GM10248 (cell line): ENCODE data around the gene TTC23.

Experiments
- CTCF ChIA-PET: fragments of 300-600 bp; sonication (Branson Sonifier 250); formaldehyde crosslinking; extraction: SDS; loops from one replicate; lab custom pipeline; 2021; ENCODE audit warnings: antibody characterized with exemption; lab: Yijun Ruan, JAX
- POLR2A ChIA-PET: fragments of 350-650 bp; sonication (Branson Sonifier 250); formaldehyde crosslinking; extraction: SDS; loops from one replicate; lab custom pipeline; 2020; ENCODE audit warnings: antibody characterized with exemption; lab: Yijun Ruan, JAX
- DNase-seq: peaks from one replicate; pipeline ENCODE4 v3.0.0; 2012; ENCODE audit errors: extremely low spot score
- CTCF ChIP-seq: IDR thresholded peaks from 2 replicates; pipeline ENCODE4 v1.5.1; 2012; ENCODE audit warnings: mild to moderate bottlenecking, low read depth; ENCODE audit errors: extremely low read depth, missing control alignments, control extremely low read depth

The TTC23 gene

GRCh38 chr15:99155961-99156443 is 93.4 kb downstream of the TTC23 start:
- DNase-seq, result no peak
- no peak for TF ChIP-seq CTCF
- ChIA-PET CTCF (interaction anchor here (1.6 kb wide), 1 partner anchor 80 kb away, joined by 4 read pairs; no protein-coding TSS in a partner anchor), POLR2A (no interaction called here)

DNA sequence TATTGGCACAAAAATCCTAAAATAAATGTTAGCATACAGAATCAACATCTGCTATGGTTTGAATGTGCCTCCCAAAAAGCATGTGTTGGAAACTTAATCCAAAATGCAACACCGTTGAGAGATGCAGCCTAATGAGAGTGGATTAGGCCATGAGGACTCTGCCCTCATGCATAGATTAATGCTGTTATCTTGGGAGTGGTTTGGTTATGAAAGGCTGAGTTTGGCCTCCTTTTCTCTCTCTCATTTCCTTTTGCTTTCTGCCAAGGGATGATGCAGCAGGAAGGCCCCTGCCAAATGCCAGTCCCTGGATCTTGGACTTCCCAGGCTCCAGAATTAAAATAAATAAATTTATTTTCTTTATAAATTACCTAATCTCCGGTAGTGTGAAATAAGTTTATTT is 95.1 kb downstream of the TTC23 start:
- DNase-seq, result no peak
- TF ChIP-seq CTCF, result no peak
- CTCF ChIA-PET, result no interaction called here

GRCh38 chr15:99153026-99153535 is 96.3 kb downstream of the TTC23 start:
- ChIA-PET POLR2A (no interaction called here), CTCF (interaction anchor here (1.4 kb wide), 1 partner anchor 48 kb away, joined by 3 read pairs; the partner anchor contains the start of gene SYNM)
- no peak for TF ChIP-seq CTCF
- no peak for DNase-seq

More for the DNA sequence above, 95.1 kb downstream of the TTC23 start:
- POLR2A ChIA-PET, result no interaction called here

DNA sequence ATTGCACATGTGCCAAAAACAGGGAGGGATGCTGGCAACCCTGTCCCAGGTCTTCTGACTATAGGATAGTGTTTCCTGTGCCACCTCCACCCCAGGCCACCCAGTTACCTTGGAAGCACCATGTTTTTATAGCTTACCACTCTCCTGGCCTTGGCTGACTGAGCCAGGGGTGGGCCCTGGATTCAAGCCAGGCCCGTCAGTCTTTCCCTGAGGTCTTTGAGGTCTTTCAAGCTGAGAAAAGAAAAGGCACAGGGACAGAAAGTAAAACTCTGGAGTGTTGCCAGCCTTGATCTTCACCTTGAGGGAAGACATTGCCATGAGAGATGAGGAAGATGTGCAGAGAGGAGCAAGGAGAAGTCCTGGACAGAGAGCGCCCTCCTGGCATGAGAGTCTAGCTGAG is 98.2 kb downstream of the TTC23 start:
- ChIA-PET POLR2A (no interaction called here), CTCF (interaction anchor here (0.9 to 1.0 kb wide), 3 partner anchors 8 to 13 kb away, joined by 3 to 4 read pairs (median 3); no protein-coding TSS in a partner anchor)
- TF ChIP-seq CTCF, result no peak
- no peak for DNase-seq

GRCh38 chr15:99149366-99149765 is 100.0 kb downstream of the TTC23 start:
- TF ChIP-seq CTCF, result no peak
- no peak for DNase-seq
- ChIA-PET CTCF (interaction anchor here (1.0 kb wide), 1 partner anchor 8 kb away, joined by 3 read pairs; no protein-coding TSS in a partner anchor), POLR2A (no interaction called here)

GRCh38 chr15:99148851-99149276 is 100.5 kb downstream of the TTC23 start:
- ChIA-PET POLR2A (no interaction called here), CTCF (interaction anchor here (1.0 kb wide), 1 partner anchor 9 kb away, joined by 3 read pairs; no protein-coding TSS in a partner anchor)
- DNase-seq, result no peak
- no peak for TF ChIP-seq CTCF

- POLR2A ChIA-PET, result no interaction called here
- DNase-seq, result no peak
- CTCF ChIA-PET, result interaction anchor here (0.6 to 1.5 kb wide), 3 partner anchors 21 to 70 kb away, joined by 3 read pairs; partner anchors contain the start of gene SYNM
- no peak for TF ChIP-seq CTCF
These were observed 102.7 kb downstream of the TTC23 start for GRCh38 chr15:99146661-99147060.
